ENCODE results near the gene TAS2R8.

Gene TAS2R8

DNA sequence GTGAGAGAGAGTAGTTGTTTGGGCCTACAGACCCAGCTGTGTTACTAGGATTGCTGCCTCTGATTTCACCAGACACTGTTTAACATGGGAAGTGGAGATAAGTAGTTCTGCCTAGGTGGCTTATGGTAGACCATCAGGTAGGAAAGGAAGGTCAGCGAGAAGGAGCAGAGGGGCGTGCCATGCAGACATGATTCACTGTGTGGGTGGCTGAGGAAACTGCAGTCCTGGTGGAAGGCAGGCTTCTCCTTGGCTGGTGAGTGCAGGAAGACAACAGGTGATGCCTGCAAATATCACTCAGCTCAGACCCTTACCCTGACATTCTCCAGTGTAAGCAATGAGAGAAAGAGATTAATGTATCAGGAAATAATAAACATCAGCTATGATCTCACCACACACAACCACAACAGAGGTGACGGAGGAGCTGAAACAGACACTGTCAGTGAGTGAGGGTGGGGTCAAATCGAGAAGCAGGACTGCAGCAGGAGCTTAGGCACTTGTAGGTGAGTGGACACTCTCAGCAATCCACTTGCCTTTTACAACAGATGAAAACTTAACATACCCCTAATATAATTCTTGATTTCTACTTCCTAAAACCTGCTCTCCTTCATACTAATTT is 44.3 kb upstream of the TAS2R8 start:
- TF ChIP-seq SPI1 (IDR thresholded peaks at IDR 0.05; ENCODE audit: borderline replicate concordance, low read depth) = no peak
- TF ChIP-seq, protein P1, sequence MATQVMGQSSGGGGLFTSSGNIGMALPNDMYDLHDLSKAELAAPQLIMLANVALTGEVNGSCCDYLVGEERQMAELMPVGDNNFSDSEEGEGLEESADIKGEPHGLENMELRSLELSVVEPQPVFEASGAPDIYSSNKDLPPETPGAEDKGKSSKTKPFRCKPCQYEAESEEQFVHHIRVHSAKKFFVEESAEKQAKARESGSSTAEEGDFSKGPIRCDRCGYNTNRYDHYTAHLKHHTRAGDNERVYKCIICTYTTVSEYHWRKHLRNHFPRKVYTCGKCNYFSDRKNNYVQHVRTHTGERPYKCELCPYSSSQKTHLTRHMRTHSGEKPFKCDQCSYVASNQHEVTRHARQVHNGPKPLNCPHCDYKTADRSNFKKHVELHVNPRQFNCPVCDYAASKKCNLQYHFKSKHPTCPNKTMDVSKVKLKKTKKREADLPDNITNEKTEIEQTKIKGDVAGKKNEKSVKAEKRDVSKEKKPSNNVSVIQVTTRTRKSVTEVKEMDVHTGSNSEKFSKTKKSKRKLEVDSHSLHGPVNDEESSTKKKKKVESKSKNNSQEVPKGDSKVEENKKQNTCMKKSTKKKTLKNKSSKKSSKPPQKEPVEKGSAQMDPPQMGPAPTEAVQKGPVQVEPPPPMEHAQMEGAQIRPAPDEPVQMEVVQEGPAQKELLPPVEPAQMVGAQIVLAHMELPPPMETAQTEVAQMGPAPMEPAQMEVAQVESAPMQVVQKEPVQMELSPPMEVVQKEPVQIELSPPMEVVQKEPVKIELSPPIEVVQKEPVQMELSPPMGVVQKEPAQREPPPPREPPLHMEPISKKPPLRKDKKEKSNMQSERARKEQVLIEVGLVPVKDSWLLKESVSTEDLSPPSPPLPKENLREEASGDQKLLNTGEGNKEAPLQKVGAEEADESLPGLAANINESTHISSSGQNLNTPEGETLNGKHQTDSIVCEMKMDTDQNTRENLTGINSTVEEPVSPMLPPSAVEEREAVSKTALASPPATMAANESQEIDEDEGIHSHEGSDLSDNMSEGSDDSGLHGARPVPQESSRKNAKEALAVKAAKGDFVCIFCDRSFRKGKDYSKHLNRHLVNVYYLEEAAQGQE (IDR thresholded peaks at IDR 0.05; ENCODE audit: insufficient replicate concordance, low read depth) = no peak
- TF ChIP-seq GABPA (IDR thresholded peaks at IDR 0.05; ENCODE audit: low read depth) = no peak
- TF ChIP-seq, protein P2, sequence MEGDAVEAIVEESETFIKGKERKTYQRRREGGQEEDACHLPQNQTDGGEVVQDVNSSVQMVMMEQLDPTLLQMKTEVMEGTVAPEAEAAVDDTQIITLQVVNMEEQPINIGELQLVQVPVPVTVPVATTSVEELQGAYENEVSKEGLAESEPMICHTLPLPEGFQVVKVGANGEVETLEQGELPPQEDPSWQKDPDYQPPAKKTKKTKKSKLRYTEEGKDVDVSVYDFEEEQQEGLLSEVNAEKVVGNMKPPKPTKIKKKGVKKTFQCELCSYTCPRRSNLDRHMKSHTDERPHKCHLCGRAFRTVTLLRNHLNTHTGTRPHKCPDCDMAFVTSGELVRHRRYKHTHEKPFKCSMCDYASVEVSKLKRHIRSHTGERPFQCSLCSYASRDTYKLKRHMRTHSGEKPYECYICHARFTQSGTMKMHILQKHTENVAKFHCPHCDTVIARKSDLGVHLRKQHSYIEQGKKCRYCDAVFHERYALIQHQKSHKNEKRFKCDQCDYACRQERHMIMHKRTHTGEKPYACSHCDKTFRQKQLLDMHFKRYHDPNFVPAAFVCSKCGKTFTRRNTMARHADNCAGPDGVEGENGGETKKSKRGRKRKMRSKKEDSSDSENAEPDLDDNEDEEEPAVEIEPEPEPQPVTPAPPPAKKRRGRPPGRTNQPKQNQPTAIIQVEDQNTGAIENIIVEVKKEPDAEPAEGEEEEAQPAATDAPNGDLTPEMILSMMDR (IDR thresholded peaks at IDR 0.05; ENCODE audit: insufficient read depth, low read length) = no peak
- TF ChIP-seq POLR2AphosphoS5 (IDR thresholded peaks at IDR 0.05; ENCODE audit: low read depth) = no peak
- Histone ChIP-seq H3K4me3 (replicated peaks; ENCODE audit: insufficient read depth, low read length) (no peak overlapping the region), H3K27ac (replicated peaks) (no peak overlapping the region), H3K27me3 (ENCODE audit: insufficient read depth, poor library complexity, severe bottlenecking) (no peaks in the 10 kb centered on the region)
- no peak for DNase-seq (ENCODE audit: low read depth in 1 of 2, low spot score in 1 of 2)

DNA sequence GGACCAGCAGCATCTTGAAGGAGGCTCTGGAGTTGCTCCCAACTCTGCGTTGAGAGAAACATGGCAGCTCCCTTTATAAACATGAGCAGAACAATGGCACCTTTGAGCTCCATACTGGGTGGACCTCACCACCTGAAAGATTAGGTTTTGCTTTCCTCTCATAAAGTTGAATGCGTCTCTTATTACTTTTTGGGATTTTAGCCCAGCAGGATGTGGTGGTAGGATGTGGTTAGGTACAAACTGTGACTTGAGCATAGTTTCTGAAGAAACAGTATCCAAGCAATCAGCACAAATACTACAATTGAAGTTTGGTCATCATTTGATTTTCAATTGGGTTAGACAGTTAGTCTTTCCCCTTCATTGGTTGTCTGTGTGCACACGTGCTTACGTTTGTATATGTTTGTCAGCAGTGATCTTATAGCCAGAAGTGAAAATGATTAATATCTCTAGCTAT is 42.4 kb upstream of the TAS2R8 start, which contains the start of gene PRR4:
Gene PRR4, minus strand, starts transcription at position 51 of the 454 bp plus-strand sequence. Its CDS starts 38 bp downstream, at position 13.
- TF ChIP-seq POLR2AphosphoS5 (IDR thresholded peaks at IDR 0.05; ENCODE audit: low read depth) (no peak), GABPA (IDR thresholded peaks at IDR 0.05; ENCODE audit: low read depth) (no peak), SPI1 (IDR thresholded peaks at IDR 0.05; ENCODE audit: borderline replicate concordance, low read depth) (no peak)
- TF ChIP-seq, protein P1 (IDR thresholded peaks at IDR 0.05; ENCODE audit: insufficient replicate concordance, low read depth) = no peak
- TF ChIP-seq, protein P2 (IDR thresholded peaks at IDR 0.05; ENCODE audit: insufficient read depth, low read length) = no peak
- Histone ChIP-seq H3K27me3 (ENCODE audit: insufficient read depth, poor library complexity, severe bottlenecking) (no peaks in the 10 kb centered on the region), H3K27ac (replicated peaks) (no peak within 1 kb of the TSS), H3K4me3 (replicated peaks; ENCODE audit: insufficient read depth, low read length) (no peak within 1 kb of the TSS)
- DNase-seq (ENCODE audit: low read depth in 1 of 2, low spot score in 1 of 2) = no peak

DNA sequence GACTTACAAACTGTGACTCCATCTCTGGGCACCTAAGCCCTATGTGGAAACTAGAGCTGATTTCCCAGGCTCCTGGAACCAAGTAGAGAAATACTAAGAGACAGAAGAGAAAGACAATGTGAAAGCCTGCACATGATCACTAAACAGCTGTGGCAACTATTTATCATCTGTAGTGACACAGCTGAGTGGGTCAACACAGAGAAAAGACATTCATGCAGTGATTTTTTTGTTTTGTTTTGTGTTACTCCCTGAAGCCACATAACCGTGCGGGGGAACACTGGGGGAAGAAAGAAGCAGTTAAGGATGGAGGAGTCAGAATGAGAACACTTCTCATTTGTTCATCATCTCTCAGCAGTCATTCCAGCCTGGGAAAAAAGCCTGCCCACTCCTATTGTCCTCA is 40.7 kb upstream of the TAS2R8 start:
- H3K27ac ChIP-seq (replicated peaks) = no peak overlapping the region
- TF ChIP-seq, protein P1 (IDR thresholded peaks at IDR 0.05; ENCODE audit: insufficient replicate concordance, low read depth) = no peak
- TF ChIP-seq GABPA (IDR thresholded peaks at IDR 0.05; ENCODE audit: low read depth) (no peak), SPI1 (IDR thresholded peaks at IDR 0.05; ENCODE audit: borderline replicate concordance, low read depth) (no peak), POLR2AphosphoS5 (IDR thresholded peaks at IDR 0.05; ENCODE audit: low read depth) (no peak)
- TF ChIP-seq, protein P2 (IDR thresholded peaks at IDR 0.05; ENCODE audit: insufficient read depth, low read length) = no peak
- H3K27me3 ChIP-seq (ENCODE audit: insufficient read depth, poor library complexity, severe bottlenecking) = no peaks in the 10 kb centered on the region
- no peak for DNase-seq (ENCODE audit: low read depth in 1 of 2, low spot score in 1 of 2)
- no peak overlapping the region for H3K4me3 ChIP-seq (replicated peaks; ENCODE audit: insufficient read depth, low read length)
